A673 (cell line): ENCODE measurements around the gene C1QTNF9B. TPM values are rescaled to one million over a fixed set of nuclear protein-coding genes. Genes with fewer than 3 reads are reported as not detected.

ENCODE experiments used
- BruUV-seq: library from RNA; stranded (reverse); fragments of 400-500 nt; replicated peaks from 2 replicates; lab custom pipeline; 2021; lab: Mats Ljungman, UMichigan
- CTCF ChIA-PET: fragments of 300-600 bp; sonication (Branson Sonifier 250); formaldehyde crosslinking; loops from one replicate; lab custom pipeline; 2022; ENCODE audit warnings: antibody characterized with exemption; lab: Charles Lee
- POLR2A ChIA-PET: fragments of 300-600 bp; sonication (Branson Sonifier 250); formaldehyde crosslinking; loops from one replicate; lab custom pipeline; 2022; ENCODE audit warnings: antibody characterized with exemption; ENCODE audit not compliant: low non-redundant PET; lab: Charles Lee
- DNase-seq: peaks from one replicate; pipeline ENCODE4 v3.0.0-alpha.2; 2015; ENCODE audit warnings: low spot score
- H3K27ac ChIP-seq: fragments of 200-600 bp; sonication (generic); 2 replicates; pipeline ENCODE4 v1.5.1; 2016; ENCODE audit warnings: mixed run types, low read depth, mild to moderate bottlenecking, mixed read lengths, antibody characterized with exemption, low read length; ENCODE audit not compliant: poor library complexity, severe bottlenecking
- H3K27me3 ChIP-seq: fragments of 200-600 bp; sonication (generic); replicated peaks from 2 replicates; pipeline ENCODE4 v1.6.1; 2017; ENCODE audit warnings: mixed run types, low read depth, mild to moderate bottlenecking, mixed read lengths, antibody characterized with exemption, low read length; ENCODE audit not compliant: insufficient read depth, poor library complexity
- H3K36me3 ChIP-seq: fragments of 200-600 bp; sonication (generic); 2 replicates; pipeline ENCODE4 v1.6.1; 2016; ENCODE audit warnings: mixed run types, mild to moderate bottlenecking, mixed read lengths, antibody characterized with exemption, low read length; ENCODE audit not compliant: insufficient read depth, poor library complexity, severe bottlenecking
- H3K4me1 ChIP-seq: fragments of 200-600 bp; sonication (generic); 2 replicates; pipeline ENCODE4 v1.6.1; 2017; ENCODE audit warnings: mixed run types, mild to moderate bottlenecking, mixed read lengths, antibody characterized with exemption, low read length; ENCODE audit not compliant: insufficient read depth, poor library complexity, severe bottlenecking
- H3K4me3 ChIP-seq: fragments of 200-600 bp; sonication (generic); 2 replicates; pipeline ENCODE4 v1.5.1; 2016; ENCODE audit warnings: low read depth, mixed run types, mild to moderate bottlenecking, mixed read lengths, low read length; ENCODE audit not compliant: poor library complexity, severe bottlenecking
- H3K9me3 ChIP-seq: fragments of 200-600 bp; sonication (generic); 2 replicates; pipeline ENCODE4 v1.6.1; 2016; ENCODE audit warnings: mixed run types, low read depth, mild to moderate bottlenecking, mixed read lengths, antibody characterized with exemption, low read length; ENCODE audit not compliant: poor library complexity, severe bottlenecking
- CTCF ChIP-seq: fragments of 300-800, 200-600 bp; sonication (generic); conservative IDR thresholded peaks from 2 replicates; pipeline ENCODE4 v1.5.1; 2017; ENCODE audit warnings: low read depth, mild to moderate bottlenecking, antibody characterized with exemption, low read length, moderate library complexity, mixed read lengths
- EZH2 ChIP-seq: fragments of 200-600 bp; sonication (generic); IDR thresholded peaks from 2 replicates; pipeline ENCODE4 v1.6.1; 2017; ENCODE audit warnings: borderline replicate concordance, low read depth, mild to moderate bottlenecking, mixed read lengths, antibody characterized with exemption, low read length; ENCODE audit not compliant: poor library complexity, severe bottlenecking
- intact Hi-C: fragments of 100-400 bp; cut with micrococcal nuclease; formaldehyde crosslinking; loops from one replicate; pipeline ENCODE4 v1.10.0; 2022; ENCODE audit not compliant: unreplicated experiment
- total RNA-seq: library from RNA; stranded (reverse); gene quantifications from 2 replicates; pipeline ENCODE4 v1.2.3, GENCODE V29; 2021

C1QTNF9B gene
- total RNA-seq, 1 experiment from 2014 or later = not detected

GRCh38 chr13:23919006-23919405, 21.7 kb upstream of the C1QTNF9B start:
- Histone ChIP-seq H3K36me3 (no peaks in the 10 kb centered on the region), H3K27ac (no peak overlapping the region), H3K27me3 (peaks cover 15% of the 10 kb centered on the region), H3K4me3 (no peak overlapping the region), H3K9me3 (no peaks in the 10 kb centered on the region), H3K4me1 (no peaks in the 10 kb centered on the region)
- POLR2A ChIA-PET = no interaction called here
- TF ChIP-seq EZH2 (no peak), CTCF (no peak)
- no peak for DNase-seq
- CTCF ChIA-PET = interaction anchor here (0.6 kb wide), 1 partner anchor 241 kb away, joined by 5 read pairs; no protein-coding TSS in a partner anchor
- intact Hi-C loops = no loop called here
- BruUV-seq = no TSS peak

- Histone ChIP-seq H3K27ac (no peak overlapping the region), H3K36me3 (no peaks in the 10 kb centered on the region), H3K9me3 (no peaks in the 10 kb centered on the region), H3K4me1 (no peaks in the 10 kb centered on the region), H3K4me3 (no peak overlapping the region), H3K27me3 (peaks cover 15% of the 10 kb centered on the region)
- TF ChIP-seq CTCF = no peak
- no peak for TF ChIP-seq EZH2
- DNase-seq = no peak
- intact Hi-C loops = no loop called here
- POLR2A ChIA-PET = no interaction called here
- BruUV-seq = no TSS peak
- CTCF ChIA-PET = interaction anchor here (0.6 kb wide), 1 partner anchor 242 kb away, joined by 5 read pairs; no protein-coding TSS in a partner anchor
These were observed 20.9 kb upstream of the C1QTNF9B start for GRCh38 chr13:23918208-23918607.

GRCh38 chr13:23915308-23915707, 18.0 kb upstream of the C1QTNF9B start:
- ChIA-PET CTCF (interaction anchor here (0.7 kb wide), 1 partner anchor 14 kb away, joined by 3 read pairs; no protein-coding TSS in a partner anchor), POLR2A (no interaction called here)
- TF ChIP-seq CTCF (no peak), EZH2 (no peak)
- no TSS peak for BruUV-seq
- intact Hi-C loops = no loop called here
- Histone ChIP-seq H3K27me3 (peaks cover 15% of the 10 kb centered on the region), H3K36me3 (no peaks in the 10 kb centered on the region), H3K4me3 (no peak overlapping the region), H3K27ac (no peak overlapping the region), H3K9me3 (no peaks in the 10 kb centered on the region), H3K4me1 (no peaks in the 10 kb centered on the region)
- no peak for DNase-seq
